K562 (cell line): ENCODE results near the gene FGR. TPM values are rescaled to one million over a fixed set of nuclear protein-coding genes. Genes with fewer than 3 reads are reported as not detected.

ENCODE experiments used
- BCLAF1 ChIP-seq, 2 experiments: fragments of 450-650 bp in 1 of 2; IDR thresholded peaks; 2 replicates each; pipeline ENCODE4 v1.6.1; 2011 to 2017; ENCODE audit warnings: low read depth in 2 of 2, antibody characterized with exemption in 1 of 2, borderline replicate concordance in 1 of 2, low read length in 1 of 2, mild to moderate bottlenecking in 1 of 2, mixed read lengths in 1 of 2; ENCODE audit not compliant: control insufficient read depth in 1 of 2
- CAMTA2 ChIP-seq: fragments of 250-450 bp; sonication (Bioruptor Pico); conservative IDR thresholded peaks from 2 replicates; pipeline ENCODE4 v1.5.1; 2022
- CBFB ChIP-seq: sonication (generic); formaldehyde crosslinking; IDR thresholded peaks from 2 replicates; pipeline ENCODE4 v1.4.0; 2020; ENCODE audit warnings: mild to moderate bottlenecking, missing genetic modification reagents
- CHD2 ChIP-seq: IDR thresholded peaks from 2 replicates; pipeline ENCODE4 v1.6.1; 2011; ENCODE audit warnings: low read depth, low read length
- ELF2 ChIP-seq: fragments of 250-450 bp; sonication (Bioruptor Pico); IDR thresholded peaks from 2 replicates; pipeline ENCODE4 v1.5.0; 2021; ENCODE audit warnings: mild to moderate bottlenecking
- FOXJ3 ChIP-seq: sonication (generic); formaldehyde crosslinking; IDR thresholded peaks from 2 replicates; pipeline ENCODE4 v1.4.0; 2020; ENCODE audit warnings: mild to moderate bottlenecking, missing genetic modification reagents
- ID3 ChIP-seq, 2 experiments: fragments of 250-450 bp in 1 of 2; fragments of 450-650 bp in 1 of 2; sonication (Bioruptor Pico) in 1 of 2; IDR thresholded peaks; 2 replicates each; pipeline versions ENCODE4 v1.6.1 to v1.8.0; 2016 to 2021; ENCODE audit warnings: mild to moderate bottlenecking in 2 of 2, moderate library complexity in 2 of 2, missing compliant biosample characterization in 1 of 2, missing genetic modification characterization in 1 of 2
- MECOM ChIP-seq: fragments of 250-450 bp; sonication (Bioruptor Pico); IDR thresholded peaks from 2 replicates; pipeline ENCODE4 v1.8.0; 2022; ENCODE audit warnings: inconsistent platforms
- MYC ChIP-seq, 2 experiments: fragments of 250-450 bp in 1 of 2; sonication (Bioruptor Pico) in 1 of 2; IDR thresholded peaks; 2 replicates each; pipeline versions ENCODE4 v1.5.1 to v1.6.1; 2012 to 2021; ENCODE audit warnings: low read depth in 2 of 2, borderline replicate concordance in 1 of 2, improper control_type of control experiment in 1 of 2, low read length in 1 of 2, mild to moderate bottlenecking in 1 of 2, moderate library complexity in 1 of 2
- NBN ChIP-seq: fragments of 450-650 bp; IDR thresholded peaks from 2 replicates; pipeline ENCODE4 v1.6.1; 2016; ENCODE audit warnings: low read depth, mild to moderate bottlenecking
- NFXL1 ChIP-seq: fragments of 450-650 bp; formaldehyde crosslinking; IDR thresholded peaks from 2 replicates; pipeline ENCODE4 v1.4.0; 2021; ENCODE audit warnings: mild to moderate bottlenecking
- PCBP2 ChIP-seq: fragments of 200-400 bp; formaldehyde crosslinking; IDR thresholded peaks from 2 replicates; pipeline ENCODE4 v1.6.1; 2018; ENCODE audit warnings: low read length, low read depth, mild to moderate bottlenecking, moderate library complexity; ENCODE audit not compliant: poor library complexity, severe bottlenecking
- POLR2G ChIP-seq: fragments of 200-400 bp; formaldehyde crosslinking; IDR thresholded peaks from 2 replicates; pipeline ENCODE4 v1.6.1; 2017; ENCODE audit warnings: low read depth, mild to moderate bottlenecking, antibody characterized with exemption, low read length, moderate library complexity
- SMAD4 ChIP-seq: fragments of 250-450 bp; sonication (Bioruptor Pico); conservative IDR thresholded peaks from 2 replicates; pipeline ENCODE4 v1.8.0; 2021; ENCODE audit warnings: inconsistent platforms, mild to moderate bottlenecking, moderate library complexity
- ZNF354B ChIP-seq: fragments of 250-450 bp; sonication (Bioruptor Pico); IDR thresholded peaks from 2 replicates; pipeline ENCODE4 v1.4.0; 2020
- ZNF561 ChIP-seq: fragments of 450-650 bp; formaldehyde crosslinking; conservative IDR thresholded peaks from 2 replicates; pipeline ENCODE4 v1.4.0; 2020; ENCODE audit warnings: mild to moderate bottlenecking, moderate library complexity
- ZNF584 ChIP-seq: fragments of 200-800 bp; sonication (Bioruptor generic); IDR thresholded peaks from 2 replicates; pipeline ENCODE4 v1.6.1; 2016; ENCODE audit warnings: low read depth, mild to moderate bottlenecking, missing genetic modification characterization, missing compliant biosample characterization
- ZSCAN32 ChIP-seq: fragments of 450-650 bp; formaldehyde crosslinking; IDR thresholded peaks from 2 replicates; pipeline ENCODE4 v1.4.0; 2020; ENCODE audit warnings: mild to moderate bottlenecking, moderate library complexity
- polyA plus RNA-seq, 8 experiments: library from polyadenylated mRNA; depleted of rRNA in 4 of 8; stranded (reverse) in 5 of 8; unstranded in 3 of 8; fragments of >200 nt; fragmentation: Nextera tagmentation in 2 of 8; fragmentation: Illumina TruSeq in 1 of 8; extraction: Ambion mirVana in 2 of 8; extraction: Trizol in 1 of 8; gene quantifications; 2 replicates each; pipeline versions ENCODE4 v1.2.1 to v1.2.3, GENCODE V29; 2011 to 2014; ENCODE audit warnings: inconsistent platforms in 1 of 8, missing spikeins in 1 of 8
- total RNA-seq, 7 experiments: library from RNA; depleted of rRNA in 6 of 7; stranded (reverse); fragments of >200 nt in 6 of 7; fragmentation: Illumina TruSeq in 2 of 7; extraction: Trizol in 2 of 7; gene quantifications; 2 replicates each; pipeline versions ENCODE4 v1.2.1 to v1.2.3, GENCODE V29; 2011 to 2021; ENCODE audit warnings: low replicate concordance in 1 of 7
- TF ChIP-seq, protein P1 (sequence below): fragments of 450-650 bp; IDR thresholded peaks from 2 replicates; pipeline ENCODE4 v1.6.1; 2014; ENCODE audit warnings: low read depth, mild to moderate bottlenecking, moderate library complexity, borderline replicate concordance
- TF ChIP-seq, protein P2 (sequence below): fragments of 250-450 bp; sonication (Bioruptor Pico); IDR thresholded peaks from 2 replicates; pipeline ENCODE4 v1.8.0; 2022; ENCODE audit warnings: moderate library complexity, mild to moderate bottlenecking, inconsistent platforms

FGR gene
- total and polyA plus RNA-seq, 9 of the 15 experiments (the other 6 are each of a cell fraction or from before 2014, with no cell fraction given), result 0.04 to 0.11 TPM; not detected in 7

DNA sequence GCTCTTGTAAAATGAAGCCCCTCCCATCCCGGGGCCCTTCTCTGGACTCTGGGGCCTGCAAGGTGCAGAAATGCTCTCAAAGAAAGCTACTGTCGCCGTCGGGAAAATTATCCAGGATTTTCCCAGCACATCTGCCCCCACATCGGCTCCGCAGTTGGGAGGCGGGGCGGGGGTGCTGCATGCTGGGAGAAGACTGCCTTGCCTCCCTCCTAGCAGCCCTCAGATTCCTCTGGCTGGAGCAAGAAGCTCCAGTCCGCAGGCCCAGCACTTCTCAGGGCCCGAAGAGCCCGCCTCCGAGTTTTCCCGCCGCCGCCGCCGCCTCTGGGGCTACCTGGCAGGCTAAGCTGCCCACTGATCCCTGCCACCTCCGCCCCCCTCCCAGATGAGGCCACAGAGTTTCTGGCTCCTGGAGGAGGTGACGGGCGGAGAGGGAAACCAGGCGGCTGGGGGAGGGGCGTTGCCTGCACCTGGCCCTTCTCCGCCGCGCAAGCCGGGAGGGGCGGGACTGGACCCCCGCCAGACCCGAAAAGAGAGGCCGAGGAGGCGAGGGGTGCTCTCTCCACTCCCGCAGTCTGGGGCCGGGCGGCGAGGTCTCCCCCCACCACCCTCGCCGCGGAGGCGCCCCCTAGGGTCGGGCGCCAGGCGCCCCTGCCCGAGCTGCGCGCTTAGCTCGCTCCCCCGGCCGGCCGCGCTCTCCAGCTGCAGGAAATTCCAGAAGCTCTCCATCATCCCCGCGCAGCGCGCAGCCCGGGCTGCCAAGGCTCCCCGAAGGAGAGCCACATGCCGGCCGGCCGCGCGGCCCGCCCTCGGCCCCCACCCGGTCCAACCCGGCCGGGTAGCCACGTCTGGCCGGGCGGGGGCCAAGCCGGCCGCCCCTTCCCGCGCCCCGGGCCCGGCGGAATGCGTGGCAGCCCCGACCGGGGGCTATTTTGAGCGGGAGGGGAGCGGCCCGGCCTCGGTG lies 59.8 kb downstream of the FGR start (continued):
- no peak for TF ChIP-seq MYC (IDR thresholded peaks at IDR 0.05; ENCODE audit: low read depth, low read length)
- TF ChIP-seq MYC (CRISPR knock-in tag; IDR thresholded peaks at IDR 0.05; ENCODE audit: borderline replicate concordance, low read depth), result no peak
- no peak for TF ChIP-seq ZNF561 (CRISPR knock-in tag)
- TF ChIP-seq MECOM (CRISPR knock-in tag), result no peak
- no peak for TF ChIP-seq CBFB
- no peak for TF ChIP-seq NBN
- no peak for TF ChIP-seq CAMTA2
- TF ChIP-seq BCLAF1 (IDR thresholded peaks at IDR 0.05; ENCODE audit: borderline replicate concordance in 1 of 2, control insufficient read depth in 1 of 2, low read depth in 2 of 2, low read length in 1 of 2), result no peak
- no peak for TF ChIP-seq PCBP2
- TF ChIP-seq FOXJ3 (CRISPR knock-in tag), result no peak
- TF ChIP-seq ELF2, result no peak
- TF ChIP-seq SMAD4, result 0 out of 2 replicates have a peak, but pooled peaks have one; percentile 36
- no peak for TF ChIP-seq ZNF354B
- TF ChIP-seq, protein P1, sequence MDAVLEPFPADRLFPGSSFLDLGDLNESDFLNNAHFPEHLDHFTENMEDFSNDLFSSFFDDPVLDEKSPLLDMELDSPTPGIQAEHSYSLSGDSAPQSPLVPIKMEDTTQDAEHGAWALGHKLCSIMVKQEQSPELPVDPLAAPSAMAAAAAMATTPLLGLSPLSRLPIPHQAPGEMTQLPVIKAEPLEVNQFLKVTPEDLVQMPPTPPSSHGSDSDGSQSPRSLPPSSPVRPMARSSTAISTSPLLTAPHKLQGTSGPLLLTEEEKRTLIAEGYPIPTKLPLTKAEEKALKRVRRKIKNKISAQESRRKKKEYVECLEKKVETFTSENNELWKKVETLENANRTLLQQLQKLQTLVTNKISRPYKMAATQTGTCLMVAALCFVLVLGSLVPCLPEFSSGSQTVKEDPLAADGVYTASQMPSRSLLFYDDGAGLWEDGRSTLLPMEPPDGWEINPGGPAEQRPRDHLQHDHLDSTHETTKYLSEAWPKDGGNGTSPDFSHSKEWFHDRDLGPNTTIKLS, result no peak
- peak; percentile 53; the same call in 1 of the 2 replicates for TF ChIP-seq POLR2G
- no peak for TF ChIP-seq NFXL1
- TF ChIP-seq ZNF584 (CRISPR knock-in tag), result no peak
- no peak for TF ChIP-seq ZSCAN32 (CRISPR knock-in tag)
- TF ChIP-seq, protein P2, sequence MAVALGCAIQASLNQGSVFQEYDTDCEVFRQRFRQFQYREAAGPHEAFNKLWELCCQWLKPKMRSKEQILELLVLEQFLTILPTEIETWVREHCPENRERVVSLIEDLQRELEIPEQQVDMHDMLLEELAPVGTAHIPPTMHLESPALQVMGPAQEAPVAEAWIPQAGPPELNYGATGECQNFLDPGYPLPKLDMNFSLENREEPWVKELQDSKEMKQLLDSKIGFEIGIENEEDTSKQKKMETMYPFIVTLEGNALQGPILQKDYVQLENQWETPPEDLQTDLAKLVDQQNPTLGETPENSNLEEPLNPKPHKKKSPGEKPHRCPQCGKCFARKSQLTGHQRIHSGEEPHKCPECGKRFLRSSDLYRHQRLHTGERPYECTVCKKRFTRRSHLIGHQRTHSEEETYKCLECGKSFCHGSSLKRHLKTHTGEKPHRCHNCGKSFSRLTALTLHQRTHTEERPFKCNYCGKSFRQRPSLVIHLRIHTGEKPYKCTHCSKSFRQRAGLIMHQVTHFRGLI, result no peak
- TF ChIP-seq CHD2, result 0 out of 2 replicates have a peak, but pooled peaks have one; percentile 31
- no peak for TF ChIP-seq ID3 (CRISPR knock-in tag; IDR thresholded peaks at IDR 0.05)
- no peak for TF ChIP-seq ID3 (tag; IDR thresholded peaks at IDR 0.05)
